Thyroid gland (tissue), 4 donors: ENCODE data around the gene CISH.

Experiments used
- CTCF ChIP-seq, 6 experiments: fragments of 200-600 bp in 3 of 6; fragments of 450-650 bp in 3 of 6; sonication (generic) in 3 of 6; IDR thresholded peaks; one replicate each; pipeline ENCODE4 v1.5.1; 2016 to 2019; ENCODE audit warnings: antibody characterized with exemption in 6 of 6, mild to moderate bottlenecking in 2 of 6, inconsistent platforms in 1 of 6, moderate library complexity in 1 of 6
- POLR2A ChIP-seq, 2 donors: fragments of 450-650 bp; IDR thresholded peaks; one replicate each; pipeline ENCODE4 v1.6.1; 2017; ENCODE audit warnings: antibody characterized with exemption in 2 of 2, mild to moderate bottlenecking in 2 of 2, moderate library complexity in 1 of 2

DNA sequence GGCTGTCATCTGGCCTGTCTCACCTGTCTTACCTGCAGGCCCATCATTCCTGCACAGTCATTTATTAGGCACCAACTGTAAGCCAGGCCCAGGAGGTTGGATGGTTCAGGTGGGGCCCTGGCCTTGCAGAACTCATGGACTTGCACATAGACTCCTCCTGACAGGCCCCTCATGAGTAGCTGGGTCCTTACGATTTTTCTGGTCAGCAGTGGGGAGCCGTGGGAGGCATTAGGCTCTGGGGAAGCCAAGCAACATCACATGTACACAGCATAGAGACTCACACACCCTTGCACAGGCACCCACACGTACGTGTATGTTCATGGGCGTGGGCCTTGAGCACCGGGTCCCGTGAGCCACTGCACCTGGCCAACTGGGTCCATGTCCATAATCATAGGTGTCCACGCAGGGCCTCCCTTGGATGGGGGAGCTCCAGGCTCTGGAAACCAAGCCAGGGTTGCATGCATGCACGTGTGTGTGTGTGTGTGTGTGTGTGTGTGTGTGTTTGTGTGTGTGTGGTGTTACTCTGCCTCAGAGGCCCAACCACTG lies 20.3 kb downstream of the CISH start:
- TF ChIP-seq CTCF (IDR thresholded peaks at IDR 0.05) (no peak), POLR2A (IDR thresholded peaks at IDR 0.05) (no peak)
